ENCODE results near the gene RIPOR2. TPM values are rescaled to one million over a fixed set of nuclear protein-coding genes. Genes with fewer than 3 reads are reported as not detected.
A peak's percentile ranks its signal among the peaks of the same experiment; 100 is the strongest.
"Not testable (repeated sequence)": the region's sequence is repeated elsewhere in the genome, so short reads cannot be mapped to it uniquely, and the experiment has no call there.

Gene RIPOR2
- total RNA-seq, 1 donor from 2014 or later: 5.3 TPM

GRCh38 chr6:24903681-24904080, 32.1 kb downstream of the RIPOR2 start:
- DNase-seq (ENCODE audit: low spot score): no peak

- DNase-seq (ENCODE audit: low spot score): no peak
Measured at GRCh38 chr6:24902782-24903181, 33.0 kb downstream of the RIPOR2 start.

DNA sequence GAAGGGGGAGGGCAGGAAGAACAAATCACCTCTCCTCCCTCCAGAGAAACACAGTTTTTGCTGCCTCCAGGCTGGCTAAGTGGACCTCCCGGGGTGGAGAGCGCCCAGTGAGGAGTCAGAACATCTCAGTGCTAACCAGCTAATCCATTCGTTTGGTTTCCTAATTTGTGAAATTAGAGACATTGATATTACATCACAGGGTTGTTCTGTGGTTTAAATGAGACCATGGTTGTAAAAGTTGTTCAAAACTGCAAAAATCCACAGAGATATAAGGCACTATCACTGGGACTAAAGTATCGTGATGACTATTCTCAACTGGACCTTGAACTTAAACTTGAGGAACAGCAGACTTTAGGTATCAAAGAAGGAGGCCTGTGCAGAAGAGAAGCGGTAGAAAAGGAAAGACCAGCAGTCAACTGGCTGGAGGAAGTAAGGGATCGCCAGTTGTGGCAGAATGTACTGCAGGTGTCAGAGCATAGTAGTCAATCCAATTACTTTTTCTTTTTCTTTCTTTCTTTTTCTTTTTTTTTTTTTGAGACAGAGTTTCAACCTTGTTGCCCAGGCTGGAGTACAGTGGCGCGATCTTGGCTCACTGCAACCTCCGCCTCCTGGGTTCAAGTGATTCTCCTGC, 33.9 kb downstream of the RIPOR2 start:
- no peak for DNase-seq (ENCODE audit: low spot score)

DNA sequence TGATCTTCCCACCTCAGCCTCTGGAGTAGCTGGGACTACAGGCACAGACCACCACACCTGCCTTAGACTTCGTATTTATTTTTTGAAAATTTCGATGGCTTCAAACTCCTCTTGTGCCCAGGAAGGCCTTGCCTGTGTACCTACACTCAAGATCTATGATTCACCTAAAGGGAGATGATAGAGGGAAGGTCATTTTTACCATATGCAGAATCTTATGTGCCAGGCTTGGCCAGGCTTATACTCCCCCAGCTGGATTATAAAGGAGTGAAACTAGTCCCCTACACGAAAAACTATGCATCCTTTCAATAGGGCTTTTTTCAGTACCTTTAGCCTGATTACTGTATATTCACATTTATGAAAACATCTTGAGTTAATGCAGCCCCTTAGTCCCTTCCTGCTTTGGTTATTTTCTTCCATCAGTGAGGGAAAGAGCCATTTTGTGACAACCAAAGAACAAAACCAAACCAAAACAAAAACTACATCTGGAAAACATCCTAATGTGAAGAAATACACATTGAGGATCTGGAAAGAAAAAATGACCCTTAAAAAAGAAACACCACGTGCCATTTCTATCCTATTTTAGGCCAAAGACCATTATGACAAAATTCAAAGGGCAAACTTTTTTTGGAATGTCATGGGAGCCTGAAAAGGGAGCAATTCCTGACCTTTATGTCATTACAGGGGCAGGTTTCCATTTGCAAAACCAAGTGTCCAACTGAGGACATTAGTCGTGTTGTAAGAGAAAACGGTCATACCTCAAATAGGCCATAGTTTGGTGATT, 34.7 kb downstream of the RIPOR2 start:
- DNase-seq (ENCODE audit: low spot score): no peak

- peak; percentile 82 for DNase-seq (ENCODE audit: low spot score)
Measured at GRCh38 chr6:24899997-24900325, 35.8 kb downstream of the RIPOR2 start.

GRCh38 chr6:24899136-24899996, 36.4 kb downstream of the RIPOR2 start:
- DNase-seq (ENCODE audit: low spot score): no peak

GRCh38 chr6:24898676-24899075, 37.1 kb downstream of the RIPOR2 start:
- DNase-seq (ENCODE audit: low spot score): no peak

DNA sequence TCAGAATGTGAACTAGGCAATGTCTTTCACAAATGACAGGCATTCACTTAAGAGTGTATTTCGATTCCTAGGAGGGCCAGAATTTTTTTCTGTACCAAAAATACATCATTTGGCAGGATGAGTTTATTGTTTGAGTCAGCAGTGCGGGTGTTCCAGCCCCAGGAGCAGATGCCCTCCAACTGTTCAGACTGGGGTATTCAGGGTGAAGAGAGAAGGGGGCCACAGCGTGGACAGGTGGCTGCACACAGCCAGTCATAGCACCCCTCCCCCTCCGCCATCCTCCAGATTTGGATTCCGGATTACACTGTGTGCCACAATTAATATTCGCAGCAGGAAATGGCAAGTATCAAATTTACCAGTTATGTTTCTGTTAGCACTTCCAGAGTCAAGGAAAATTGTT, 38.6 kb downstream of the RIPOR2 start:
- no peak for DNase-seq (ENCODE audit: low spot score)

GRCh38 chr6:24893342-24893850, 42.4 kb downstream of the RIPOR2 start:
- DNase-seq (ENCODE audit: low spot score): no peak

DNA sequence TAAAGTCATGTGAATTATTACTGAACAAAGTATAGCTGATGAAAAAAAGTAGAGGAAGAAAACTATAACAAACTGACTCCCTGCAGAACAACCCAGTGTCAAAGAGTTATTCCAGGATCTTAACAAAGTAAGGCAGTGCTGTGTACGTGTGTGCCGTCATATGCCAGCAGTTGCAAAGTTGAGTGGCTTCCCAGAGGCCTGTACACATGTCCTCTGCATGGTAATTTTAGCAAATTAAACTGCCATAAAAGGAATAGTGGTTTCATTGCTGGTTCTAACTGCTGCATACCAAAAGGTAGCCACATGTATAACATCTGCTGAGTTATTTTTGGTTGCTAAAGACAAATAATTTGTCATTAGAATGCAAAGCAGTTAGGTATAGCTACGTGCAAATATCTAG, 44.8 kb downstream of the RIPOR2 start:
- peak; percentile 58 for DNase-seq (ENCODE audit: low spot score)

- no peak for DNase-seq (ENCODE audit: low spot score)
Measured at GRCh38 chr6:24890471-24890870, 45.3 kb downstream of the RIPOR2 start.

GRCh38 chr6:24888715-24889370, 46.9 kb downstream of the RIPOR2 start:
- DNase-seq (ENCODE audit: low spot score): no peak

DNA sequence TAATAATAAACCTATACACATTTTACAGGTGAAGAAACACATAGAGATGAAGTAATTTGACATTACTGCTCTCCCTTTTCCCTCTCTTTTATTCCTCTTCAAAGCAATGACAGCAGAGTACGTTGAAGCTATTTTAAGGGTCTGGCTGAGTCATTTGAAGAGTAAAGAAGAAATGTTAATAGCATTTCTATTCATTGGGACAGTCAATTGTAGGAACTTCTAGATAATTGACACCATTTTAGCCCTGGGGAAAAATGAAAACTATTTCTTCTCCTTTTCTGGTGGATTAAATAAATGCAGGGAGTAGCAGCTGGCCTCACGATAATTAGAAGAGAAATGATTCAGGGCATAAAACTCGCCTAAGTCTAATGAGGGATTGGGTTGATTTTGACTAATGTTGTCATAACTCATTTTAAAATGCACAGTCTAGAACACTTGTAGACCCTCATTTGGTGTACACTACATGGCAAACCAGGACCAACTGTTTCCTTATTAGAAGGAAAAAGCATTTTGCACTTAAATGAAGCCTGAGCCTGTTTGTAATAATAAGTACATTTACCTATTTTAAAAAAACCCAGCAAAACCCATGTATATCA, 48.1 kb downstream of the RIPOR2 start:
- no peak for DNase-seq (ENCODE audit: low spot score)

- DNase-seq (ENCODE audit: low spot score): no peak
Measured at GRCh38 chr6:24883618-24884017, 52.1 kb downstream of the RIPOR2 start.

DNA sequence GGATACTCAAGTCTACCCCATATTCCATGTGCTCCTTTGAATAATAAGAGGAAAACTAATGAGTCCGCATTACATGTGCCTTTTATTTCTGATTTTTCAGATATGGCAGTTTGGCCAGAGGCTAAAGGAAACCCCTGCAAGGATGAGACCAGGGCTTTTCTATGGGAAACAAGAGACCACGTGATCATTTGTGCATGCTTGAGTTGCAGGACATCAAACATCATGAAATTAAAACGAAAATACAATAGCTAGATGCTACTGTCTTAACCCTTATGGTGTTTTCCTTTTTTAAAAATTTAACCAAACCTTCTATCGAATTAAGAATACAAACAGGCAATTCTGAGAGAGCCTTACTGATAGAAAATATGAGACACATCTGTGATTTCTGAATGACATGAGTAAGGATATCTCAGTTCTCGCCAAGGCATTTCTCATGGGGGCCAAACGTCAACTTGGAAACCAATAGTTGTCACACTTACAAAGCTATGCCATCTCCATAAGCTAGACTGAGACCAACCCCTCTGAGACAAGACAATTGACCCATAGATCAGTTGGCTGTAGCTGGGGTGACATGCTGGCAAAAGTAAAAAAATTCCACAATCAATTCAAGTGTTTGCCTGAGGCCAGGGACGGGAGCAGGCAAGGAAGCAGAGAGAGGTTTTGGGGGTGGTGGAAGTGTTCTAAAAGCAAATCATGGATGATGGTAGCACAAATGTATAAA, 52.8 kb downstream of the RIPOR2 start:
- no peak for DNase-seq (ENCODE audit: low spot score)

DNA sequence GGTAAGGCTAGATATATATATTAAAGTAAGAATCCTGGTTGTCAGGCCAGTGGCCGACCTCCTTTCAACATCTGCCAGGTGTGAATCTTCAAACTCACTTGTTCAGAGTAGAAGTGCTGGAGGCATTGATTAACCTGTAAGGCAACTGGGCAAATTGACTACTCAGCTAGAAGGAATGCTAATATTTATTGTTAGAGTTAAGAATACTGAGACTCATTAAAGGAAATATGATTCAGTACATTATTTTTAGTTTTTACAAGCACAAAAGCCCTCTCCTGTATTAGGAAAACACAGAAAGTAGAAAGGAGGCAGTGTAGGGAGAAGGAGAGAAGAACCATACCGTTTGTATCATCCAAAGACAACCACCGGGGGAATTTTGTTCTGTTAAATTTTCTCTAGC, 53.5 kb downstream of the RIPOR2 start:
- DNase-seq (ENCODE audit: low spot score): no peak

- DNase-seq (ENCODE audit: low spot score): no peak
Measured at GRCh38 chr6:24881376-24881775, 54.4 kb downstream of the RIPOR2 start.

- no peak for DNase-seq (ENCODE audit: low spot score)
Measured at GRCh38 chr6:24880451-24880850, 55.3 kb downstream of the RIPOR2 start.

- no peak for DNase-seq (ENCODE audit: low spot score)
Measured at GRCh38 chr6:24879351-24879750, 56.4 kb downstream of the RIPOR2 start.

- not testable (repeated sequence) for DNase-seq (ENCODE audit: low spot score)
Measured at GRCh38 chr6:24877747-24878146, 58.0 kb downstream of the RIPOR2 start.

Data from umbilical cord (tissue), 2 donors.